GM12891 (cell line): Measurements from ENCODE around the gene SPRR2G.

Source experiments
- POLR2A ChIP-seq: IDR thresholded peaks from 2 replicates; pipeline ENCODE4 v1.6.1; 2011; ENCODE audit warnings: low read depth, low read length, control low read depth
- POLR2AphosphoS5 ChIP-seq: IDR thresholded peaks from 2 replicates; pipeline ENCODE4 v1.6.1; 2011; ENCODE audit warnings: low read depth, low read length, control low read depth

GRCh38 chr1:153133267-153133666, 17.4 kb downstream of the SPRR2G start:
- TF ChIP-seq POLR2A (no peak), POLR2AphosphoS5 (no peak)
